ENCODE measurements around the gene CHRNA4.

CHRNA4 gene

DNA sequence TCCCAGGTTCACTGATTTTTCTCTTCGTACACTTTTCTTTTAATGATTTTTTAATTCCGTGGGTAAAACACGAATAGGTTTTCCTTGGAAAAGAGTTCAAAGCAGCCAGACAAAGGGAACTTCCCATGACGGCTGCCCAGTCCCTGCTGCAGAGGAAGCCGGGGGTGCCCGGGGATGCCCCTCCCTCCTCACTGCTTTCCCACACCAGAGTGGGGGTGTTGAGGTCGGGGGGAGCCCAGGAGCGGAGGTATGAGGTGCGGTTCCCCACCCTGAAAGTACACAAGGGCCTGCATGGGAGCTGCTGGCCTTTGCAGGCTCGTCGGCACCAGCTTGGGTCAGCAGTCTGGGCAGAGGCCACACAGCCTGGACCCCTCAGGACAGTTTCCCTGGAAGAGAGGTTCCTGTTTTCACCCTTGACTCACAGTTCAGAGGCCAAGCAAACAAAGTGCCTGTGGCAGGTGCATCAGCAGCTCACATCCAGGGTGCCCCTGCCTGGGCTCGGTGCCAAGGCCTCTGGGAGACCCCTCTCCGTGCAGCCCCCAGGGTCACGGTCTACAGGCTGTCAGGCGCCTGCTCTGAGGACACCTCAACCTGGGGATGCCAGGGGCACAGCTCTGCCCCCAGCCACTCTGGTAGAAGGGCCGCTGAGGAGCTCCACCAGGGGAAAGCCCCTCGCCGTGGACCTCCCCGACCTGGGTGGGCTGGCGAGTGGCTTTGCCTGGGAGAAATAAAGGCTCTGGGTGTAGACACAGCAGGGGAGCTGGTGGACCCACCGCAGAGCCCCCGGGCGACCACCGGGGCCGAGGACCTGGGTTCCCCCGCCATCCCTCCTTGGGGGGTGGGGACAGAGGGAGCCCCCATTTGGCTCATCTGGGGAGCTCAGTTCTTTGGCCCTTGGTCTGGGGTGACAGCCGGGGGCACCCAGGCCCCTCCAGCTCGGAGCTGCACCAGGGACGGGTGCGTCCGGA is 15.4 kb upstream of the CHRNA4 start:
- DNase-seq, result no peak

DNA sequence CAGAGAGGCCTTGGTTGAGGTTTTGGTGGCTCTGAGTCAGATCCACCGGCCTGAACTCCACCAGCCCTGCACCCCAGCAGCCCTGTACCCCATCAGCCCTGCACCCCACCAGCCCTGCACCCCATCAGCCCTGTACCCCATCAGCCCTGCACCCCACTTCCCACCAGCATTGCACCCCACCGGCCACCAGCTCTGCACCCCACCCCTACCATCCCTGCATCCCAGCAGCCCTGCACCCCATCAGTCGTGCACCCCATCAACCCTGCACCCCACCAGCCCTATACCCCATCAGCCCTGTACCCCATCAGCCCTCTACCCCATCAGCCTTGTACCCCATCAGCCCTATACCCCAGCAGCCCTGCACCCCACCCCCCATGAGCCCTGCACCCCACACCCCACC is 14.3 kb upstream of the CHRNA4 start:
- DNase-seq, result no peak

DNA sequence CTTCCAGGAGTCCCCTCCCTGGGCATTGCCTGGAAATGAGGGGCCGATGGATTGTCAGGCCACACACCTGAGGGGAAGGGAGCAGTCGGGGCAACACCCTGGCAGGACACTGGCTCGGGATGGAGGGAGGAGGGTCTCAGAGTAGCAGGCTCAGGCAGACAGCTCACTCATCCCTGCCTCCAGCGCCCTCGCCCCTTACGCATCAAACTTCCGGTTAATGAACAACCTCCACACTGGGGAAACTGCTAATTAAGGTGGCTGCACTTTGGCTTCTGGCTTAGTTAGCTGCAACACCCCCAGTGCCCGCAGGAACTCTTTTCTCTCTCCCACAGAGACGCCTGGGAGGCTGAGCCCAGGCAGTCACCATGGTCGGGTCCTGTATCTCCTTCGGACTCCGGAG is 13.4 kb upstream of the CHRNA4 start:
- DNase-seq, result no peak

DNA sequence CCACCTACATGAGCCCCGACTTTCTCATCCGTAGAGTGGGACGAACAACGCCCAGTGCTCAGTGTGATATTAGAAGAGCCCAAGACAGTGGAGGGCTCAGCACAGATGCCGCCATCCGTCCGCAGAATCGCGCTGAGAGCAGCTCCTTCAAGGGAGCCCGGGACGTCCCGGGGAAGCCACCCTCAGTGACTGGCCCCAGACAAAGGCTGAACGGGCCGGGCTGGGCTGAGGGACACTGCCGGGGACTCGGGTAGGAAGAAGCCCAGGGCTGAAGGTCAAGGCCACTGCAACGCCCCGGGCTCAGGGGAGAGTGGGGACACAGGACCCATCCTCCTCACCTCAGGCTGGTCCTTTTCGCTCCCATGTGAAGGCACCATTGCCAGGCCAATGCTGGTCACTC is 12.8 kb upstream of the CHRNA4 start:
- DNase-seq, result no peak

DNA sequence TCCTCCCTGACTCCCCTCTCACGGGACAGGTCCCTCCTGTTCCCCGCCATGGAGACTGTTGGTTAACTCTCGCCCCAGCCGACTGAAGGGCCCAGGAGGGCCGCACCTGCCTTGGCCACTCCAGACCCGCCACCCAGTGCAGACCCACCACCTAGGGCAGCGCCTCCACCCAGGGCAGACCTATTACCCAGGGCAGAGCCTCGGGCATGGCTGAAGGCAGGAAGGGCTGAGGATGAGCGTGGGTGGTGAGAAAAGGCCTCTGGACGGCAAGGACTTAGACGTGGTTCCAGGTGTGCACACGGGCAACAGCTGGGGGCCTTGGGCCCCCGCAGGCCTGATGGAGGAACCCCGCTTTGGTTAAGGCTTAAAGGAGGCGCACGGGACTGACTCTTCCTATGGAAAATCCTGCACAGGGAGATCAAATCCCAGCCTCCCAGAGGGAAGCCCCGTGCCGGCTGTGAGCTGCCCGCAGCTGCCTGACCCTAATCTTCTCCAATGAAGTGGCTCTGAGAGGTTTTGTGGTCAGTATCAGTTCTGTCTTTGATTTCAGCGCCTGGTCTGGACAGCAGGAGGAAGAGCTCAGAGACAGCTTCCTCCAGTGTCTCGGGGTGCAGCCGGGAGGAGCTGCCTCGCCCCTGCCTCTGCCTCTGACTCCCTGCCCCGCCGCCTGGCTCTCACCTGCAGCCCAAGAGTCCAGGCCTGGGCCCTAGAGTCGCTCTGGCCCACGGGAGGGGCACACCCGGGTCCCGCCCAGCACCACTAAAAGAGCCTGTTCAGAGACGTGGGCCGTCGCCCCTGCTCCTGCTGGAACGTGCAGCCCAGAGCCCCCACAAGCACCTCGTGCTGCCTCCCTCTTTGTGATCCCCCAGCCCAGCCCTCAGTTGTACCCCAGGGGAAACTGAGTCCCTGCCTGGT is 12.1 kb upstream of the CHRNA4 start:
- DNase-seq, result no peak

DNA sequence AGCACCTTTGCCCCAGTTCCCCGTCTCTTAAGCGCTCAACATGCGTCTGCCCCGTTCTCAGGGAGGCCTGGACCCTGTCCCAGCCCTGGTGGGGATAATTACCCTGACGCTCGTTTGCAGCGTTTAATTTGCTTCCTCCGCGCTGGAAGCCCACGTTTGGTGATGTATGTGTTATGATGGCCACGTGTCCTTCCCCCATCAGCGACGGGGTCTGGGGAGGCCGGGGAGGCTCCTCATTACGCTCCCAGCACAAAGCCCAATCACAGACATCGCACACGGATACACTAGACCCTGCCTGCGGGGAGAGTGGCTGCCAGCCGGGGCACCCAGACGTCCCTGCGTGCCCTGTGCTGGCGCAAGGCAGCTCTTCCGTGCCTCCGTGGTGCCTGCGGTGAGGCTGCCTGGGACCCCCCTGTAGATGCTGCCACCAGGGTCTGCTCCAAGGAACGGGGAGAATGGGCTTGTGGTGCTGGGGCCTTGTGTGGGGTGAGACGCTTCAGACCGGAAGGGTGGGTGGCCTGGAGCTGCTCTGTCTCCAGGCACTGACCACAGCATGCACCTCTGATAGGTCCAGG is 10.2 kb upstream of the CHRNA4 start:
- DNase-seq, result no peak

DNA sequence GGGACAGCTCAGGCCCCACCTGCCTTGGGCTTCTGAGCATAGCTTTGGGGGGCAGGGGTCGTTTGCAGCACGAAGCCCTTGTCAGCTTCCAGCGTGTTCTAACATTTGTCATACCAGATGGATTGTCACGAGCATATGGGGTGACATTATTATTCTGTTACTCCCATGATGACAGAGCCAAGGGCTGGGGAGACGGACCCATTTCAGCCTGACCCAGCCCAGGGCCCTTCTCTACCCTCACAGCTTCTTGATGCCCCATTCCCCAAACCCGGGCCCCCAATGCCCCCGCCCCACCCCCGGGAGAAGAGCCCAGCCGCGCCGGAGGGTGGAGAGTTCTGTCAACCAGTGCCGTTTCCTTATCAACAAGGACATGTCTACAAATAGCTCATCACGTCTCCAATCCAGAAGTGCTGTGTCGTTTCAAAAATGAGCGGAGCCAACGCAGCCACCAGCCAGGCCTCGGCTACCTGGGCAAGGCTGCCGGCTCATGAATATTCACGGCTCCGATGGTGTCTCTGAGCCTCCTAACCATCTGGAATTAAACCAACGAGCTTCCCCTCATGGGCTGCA is 9.6 kb upstream of the CHRNA4 start:
- no peak for DNase-seq

DNA sequence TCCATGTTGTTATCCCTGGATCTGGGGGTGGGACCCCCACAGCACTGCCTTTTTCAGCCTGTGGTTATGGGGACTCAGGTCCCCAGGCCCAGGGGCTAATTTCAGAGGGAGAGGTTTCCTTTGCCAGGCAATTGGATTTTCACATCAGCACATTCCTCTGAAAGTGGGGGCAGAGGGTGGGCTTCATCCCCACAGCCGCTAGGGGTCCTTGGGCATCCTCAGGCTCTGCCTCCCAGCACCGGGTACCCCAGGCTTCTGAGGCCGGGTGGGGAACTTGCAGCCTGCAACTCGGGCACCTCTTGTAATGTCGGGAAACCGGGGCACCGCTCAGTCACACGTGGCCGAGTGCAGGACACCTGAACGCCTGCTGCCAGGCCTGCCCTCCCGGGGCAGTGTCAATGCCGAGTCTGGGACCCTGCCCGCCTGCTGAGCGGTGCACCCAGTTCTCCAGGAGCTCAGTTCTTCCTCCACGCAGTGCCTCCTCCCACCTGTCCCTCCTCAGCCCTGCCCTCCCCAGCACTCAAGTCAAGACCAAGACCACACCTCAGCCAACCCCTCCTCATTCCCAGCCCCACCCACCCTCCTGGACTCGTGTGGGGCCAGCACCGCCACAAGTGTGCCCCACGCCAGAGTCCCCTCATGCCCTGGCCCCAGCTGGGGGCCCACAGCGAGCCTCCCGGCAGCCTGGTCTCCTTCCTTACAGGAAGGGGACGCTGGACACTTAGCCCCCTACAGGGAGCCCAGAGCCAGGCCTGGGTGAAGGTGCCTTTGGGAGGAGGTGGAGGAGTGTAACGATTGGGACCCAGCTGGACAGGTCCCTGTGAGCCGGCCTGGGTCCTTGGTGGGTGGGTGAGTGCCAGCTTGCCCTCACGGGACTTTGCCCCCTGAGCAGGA is 8.8 kb upstream of the CHRNA4 start:
- no peak for DNase-seq

DNA sequence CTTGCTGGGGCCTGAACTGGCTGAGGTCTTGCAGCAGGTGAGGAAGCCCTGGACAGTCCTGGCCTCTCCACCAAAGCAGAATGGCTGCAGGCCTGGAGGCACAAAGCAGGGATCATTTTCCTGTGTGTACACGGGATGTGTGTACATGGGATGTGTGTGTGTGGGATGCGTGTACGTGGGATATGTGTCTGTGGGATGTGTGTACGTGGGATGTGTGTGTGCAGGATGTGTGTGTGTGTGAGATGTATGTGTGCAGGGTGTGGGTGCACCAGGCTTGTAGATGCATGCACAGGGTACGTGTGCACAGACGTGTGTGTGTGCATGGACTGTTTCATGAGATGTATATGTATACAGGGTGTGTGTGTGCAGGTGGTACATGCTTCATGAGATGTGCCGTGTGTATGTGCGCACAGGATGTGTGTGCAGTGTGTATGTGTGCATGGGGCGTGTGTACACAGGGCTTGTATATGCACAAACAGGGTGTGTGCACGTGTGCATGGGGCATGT is 7.9 kb upstream of the CHRNA4 start:
- DNase-seq, result no peak

DNA sequence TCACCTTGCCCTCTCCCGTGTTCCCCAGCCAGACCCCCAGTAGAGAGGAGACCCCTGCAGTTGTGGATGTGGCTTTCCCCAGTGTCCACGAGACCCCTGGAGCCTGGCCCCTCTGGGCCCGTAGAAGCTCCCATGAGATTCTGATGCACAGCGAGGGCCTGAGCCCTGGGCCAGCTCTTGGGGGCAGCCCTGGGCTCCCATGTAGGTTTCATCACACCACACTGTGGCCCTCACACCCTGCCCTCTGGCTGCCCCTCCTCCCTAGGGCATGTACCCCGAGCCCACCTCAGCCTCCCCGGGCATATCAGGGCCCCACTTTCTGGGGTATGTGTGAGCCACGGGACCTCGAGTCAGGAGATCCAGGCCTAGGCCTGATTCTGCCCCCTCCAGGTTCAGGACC is 7.0 kb upstream of the CHRNA4 start:
- no peak for DNase-seq

DNA sequence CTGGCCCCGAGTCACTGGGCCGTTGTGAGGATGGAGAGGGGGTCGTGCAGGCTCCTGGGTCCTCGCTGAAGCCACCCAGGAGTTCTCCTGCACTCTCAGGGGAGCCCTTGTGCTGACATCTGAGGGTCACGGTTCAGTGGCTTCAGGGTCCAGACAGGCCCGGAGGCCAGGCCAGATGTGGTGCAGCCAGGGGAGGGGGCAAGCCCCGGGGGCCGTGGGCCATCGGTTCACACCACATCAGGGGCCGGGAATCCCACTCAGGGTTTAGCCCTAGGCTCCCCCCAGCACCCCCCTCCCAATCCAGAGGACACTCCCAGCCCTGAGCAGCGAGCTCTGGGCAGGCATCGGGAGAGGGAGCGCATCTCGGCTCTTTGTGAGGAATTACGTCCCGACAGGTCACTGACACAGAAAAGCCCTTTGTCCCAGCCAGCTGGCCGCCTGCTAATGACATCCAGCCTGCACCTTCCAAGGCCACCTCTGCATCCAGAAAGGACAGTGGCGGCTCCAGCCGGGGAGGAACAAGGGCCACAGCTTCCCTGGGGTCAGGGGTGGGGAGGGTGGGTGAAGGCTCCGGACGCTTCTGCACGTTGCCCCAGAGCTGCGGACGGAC is 6.4 kb upstream of the CHRNA4 start:
- DNase-seq, result no peak

DNA sequence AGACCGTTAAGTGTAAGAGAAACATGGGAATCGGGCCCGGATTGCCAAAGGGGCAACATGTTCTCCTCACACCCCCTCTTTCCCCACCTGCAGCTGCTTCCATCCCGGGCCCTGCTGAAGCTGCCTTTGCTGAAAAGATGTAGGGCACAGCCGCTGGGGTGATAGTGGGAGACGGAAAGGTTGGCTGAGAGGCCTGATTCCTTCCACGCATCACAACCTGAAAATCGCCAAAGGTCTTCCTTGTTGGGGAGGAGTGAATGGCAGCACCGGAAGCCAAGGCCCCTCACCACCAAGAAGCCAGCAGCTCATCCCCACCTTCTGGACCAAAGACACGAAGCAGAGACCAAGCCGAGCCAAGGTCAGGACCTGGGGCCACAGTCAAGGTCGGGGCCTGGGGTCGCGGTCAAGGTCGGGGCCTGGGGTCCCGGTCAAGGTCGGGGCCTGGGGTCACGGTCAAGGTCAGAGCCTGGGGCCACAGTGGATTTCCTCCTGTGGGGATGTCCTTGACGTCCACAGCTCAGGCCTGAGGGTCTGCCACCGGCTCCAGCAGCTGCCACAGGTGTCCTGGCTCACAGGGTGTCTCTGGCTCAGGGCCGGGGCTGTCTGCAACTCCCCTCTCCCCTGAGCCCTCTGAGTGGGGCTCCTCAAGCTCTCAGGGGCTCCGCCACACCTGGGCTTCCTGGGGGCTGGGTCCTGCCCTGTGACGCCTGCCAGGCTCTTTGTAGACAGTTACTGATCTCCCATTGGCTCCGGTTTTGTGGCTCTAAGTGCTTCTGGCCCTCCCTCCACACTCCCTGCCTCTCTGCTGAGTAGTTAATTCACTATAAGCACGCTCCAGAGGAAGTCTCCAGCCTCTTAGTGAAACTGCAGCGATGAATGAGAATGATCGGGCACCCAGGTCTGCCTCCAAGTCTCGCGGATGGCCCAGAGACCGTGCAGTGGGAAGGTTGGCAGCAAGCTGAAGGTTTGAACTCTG is 5.5 kb upstream of the CHRNA4 start:
- DNase-seq, result no peak

DNA sequence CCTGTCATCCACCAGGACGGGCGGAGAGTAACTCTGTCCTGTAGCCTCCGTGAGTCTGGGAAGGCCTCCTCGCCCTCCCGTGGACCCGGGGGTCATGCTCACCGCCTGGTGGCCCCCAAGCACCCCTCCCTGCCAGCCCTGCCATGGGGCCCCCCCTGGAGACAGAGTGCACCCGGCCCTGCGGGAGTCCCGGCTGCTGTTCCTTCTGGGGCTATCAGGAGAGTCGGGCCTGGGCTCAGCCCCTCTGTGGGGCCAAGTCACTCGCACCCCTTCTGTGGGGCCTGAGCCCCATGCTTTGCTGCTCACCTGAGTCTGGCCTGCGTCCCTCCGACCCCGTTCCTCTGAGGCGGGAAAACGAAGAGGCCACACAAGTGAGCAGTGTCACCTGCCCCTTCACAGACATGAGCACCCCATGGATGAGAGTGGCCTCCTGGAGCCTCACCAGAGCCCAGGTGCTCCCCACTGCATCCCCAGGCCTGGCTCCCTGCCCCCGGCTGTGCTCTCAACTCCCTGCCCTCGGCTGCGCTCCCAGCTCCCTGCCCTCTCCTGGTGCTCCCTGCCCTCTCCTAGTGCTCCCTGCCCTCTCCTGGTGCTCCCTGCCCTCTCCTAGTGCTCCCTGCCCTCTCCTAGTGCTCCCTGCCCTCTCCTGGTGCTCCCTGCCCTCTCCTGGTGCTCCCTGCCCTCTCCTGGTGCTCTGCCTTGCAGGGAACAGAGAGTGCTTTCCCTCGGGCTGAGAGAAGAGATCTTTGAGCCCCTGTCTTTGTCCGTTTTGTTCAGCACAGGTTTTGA is 4.6 kb upstream of the CHRNA4 start:
- no peak for DNase-seq

DNA sequence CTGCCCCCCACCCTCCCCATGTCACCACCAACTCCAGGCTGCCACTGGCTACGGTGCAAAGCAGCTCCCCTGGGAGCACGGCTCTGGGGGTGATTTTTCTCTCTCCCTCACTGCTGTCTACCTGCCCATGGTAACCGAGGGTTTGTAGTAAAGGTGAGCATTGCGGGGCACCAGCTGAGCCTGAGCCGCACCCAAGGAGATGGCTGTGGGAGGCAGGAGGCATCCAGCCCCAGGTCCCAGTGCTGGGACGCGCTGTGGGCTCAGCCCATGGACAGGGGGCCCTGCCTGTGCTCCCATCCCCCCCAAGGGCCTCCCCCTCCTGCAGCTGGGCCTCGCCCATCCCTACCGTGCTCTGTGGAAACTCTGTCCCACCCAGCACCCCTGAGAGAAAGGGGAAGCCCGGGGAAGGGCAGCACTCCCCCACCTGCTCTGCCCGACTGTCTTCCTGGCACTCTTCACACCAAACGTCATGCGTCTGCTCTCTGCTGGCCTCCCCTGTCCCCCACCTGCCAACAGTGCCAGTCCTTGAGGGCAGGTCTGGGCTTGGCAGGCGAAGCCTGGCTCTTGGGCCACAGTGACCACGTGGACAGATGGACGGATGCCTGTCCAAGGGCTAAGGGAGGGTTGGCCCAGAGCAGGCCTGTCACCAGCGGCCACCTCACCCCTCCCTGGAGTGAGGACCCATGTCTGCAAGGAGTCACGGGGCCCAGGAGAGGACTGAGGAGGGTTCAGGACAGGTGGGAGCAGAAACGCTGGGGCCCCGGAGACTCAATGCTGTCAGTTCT is 3.8 kb upstream of the CHRNA4 start:
- no peak for DNase-seq

DNA sequence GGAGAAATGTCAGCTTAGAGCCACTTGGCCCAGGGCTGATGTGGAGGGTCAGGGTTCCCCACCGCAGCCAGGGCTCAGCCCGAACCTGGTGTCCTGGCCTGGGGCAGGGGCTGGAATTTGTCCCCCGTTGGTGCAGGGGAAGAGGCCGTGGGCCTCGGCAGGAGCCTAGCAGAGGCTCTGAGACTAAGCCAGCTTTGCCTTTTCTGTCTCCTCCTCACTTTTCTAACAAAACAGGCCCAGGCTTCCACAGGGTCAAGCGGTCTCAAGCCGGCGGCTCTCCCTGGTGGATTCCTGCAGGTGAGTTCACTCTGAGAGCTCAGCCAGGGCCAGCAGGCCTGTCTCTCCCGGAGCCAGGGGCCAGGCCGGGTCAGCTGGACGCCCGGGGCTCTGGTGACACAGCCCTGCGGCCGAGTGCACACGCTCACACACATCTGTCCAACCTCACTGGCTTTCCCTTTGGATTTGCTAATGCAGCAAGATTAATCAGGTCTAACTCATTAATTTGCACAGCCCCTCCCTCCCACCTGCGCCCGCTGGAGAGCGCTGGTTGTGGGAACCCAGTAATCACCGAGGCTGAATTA is 2.9 kb upstream of the CHRNA4 start:
- no peak for DNase-seq

DNA sequence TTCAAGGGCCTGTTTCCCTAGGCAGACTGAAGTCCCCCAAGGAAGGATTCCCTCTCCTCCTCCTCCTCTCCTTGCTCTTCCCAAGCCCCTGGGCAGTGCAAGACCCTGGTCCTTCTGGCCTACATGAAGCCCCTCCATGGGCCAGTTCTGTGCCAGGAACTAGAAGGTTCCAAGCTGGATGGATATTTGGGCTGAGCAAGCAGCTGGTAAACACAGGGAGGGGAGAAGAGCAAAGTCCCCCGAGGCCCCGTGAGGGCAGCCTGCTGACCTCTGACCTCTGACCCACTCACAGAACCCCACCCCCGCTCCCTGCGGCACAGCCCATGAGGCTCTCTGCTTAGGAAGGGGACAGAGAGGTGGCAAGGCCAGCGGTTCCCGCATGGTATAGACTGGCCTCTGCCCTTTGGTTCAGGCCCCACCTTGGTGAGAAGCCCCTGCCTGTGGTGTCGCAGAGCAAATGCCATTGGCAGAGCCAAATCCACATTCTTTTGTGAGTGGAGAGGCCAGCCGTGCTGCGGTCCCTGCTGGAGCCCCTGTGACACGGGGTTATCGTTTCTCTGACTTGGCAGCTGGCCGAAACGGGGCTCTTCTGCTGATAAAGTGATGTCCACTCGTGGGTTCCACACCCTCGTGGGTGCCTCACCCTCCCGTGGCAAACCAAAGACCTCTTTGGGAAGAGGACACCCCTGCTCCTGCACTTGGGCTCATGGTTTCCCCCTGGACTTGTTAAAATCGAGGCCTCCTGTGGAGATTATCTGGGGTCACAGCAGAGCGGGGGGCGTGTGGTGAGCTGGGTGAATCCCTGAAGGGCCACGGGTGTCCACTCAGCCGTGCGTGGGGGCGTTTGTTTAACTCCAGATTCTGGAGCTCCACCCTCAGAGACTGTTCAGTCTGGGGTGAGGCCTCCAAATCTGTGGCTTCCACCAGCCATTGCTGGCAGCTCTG is 2.1 kb upstream of the CHRNA4 start:
- no peak for DNase-seq
